ENCODE data around the gene FAM151A. TPM values are rescaled to one million over a fixed set of nuclear protein-coding genes. Genes with fewer than 3 reads are reported as not detected.
A peak's percentile ranks its signal among the peaks of the same experiment; 100 is the strongest.
"Not testable (repeated sequence)": the region's sequence is repeated elsewhere in the genome, so short reads cannot be mapped to it uniquely, and the experiment has no call there.

The FAM151A gene
- total RNA-seq, 1 donor from 2014 or later, result 78.9 TPM

DNA sequence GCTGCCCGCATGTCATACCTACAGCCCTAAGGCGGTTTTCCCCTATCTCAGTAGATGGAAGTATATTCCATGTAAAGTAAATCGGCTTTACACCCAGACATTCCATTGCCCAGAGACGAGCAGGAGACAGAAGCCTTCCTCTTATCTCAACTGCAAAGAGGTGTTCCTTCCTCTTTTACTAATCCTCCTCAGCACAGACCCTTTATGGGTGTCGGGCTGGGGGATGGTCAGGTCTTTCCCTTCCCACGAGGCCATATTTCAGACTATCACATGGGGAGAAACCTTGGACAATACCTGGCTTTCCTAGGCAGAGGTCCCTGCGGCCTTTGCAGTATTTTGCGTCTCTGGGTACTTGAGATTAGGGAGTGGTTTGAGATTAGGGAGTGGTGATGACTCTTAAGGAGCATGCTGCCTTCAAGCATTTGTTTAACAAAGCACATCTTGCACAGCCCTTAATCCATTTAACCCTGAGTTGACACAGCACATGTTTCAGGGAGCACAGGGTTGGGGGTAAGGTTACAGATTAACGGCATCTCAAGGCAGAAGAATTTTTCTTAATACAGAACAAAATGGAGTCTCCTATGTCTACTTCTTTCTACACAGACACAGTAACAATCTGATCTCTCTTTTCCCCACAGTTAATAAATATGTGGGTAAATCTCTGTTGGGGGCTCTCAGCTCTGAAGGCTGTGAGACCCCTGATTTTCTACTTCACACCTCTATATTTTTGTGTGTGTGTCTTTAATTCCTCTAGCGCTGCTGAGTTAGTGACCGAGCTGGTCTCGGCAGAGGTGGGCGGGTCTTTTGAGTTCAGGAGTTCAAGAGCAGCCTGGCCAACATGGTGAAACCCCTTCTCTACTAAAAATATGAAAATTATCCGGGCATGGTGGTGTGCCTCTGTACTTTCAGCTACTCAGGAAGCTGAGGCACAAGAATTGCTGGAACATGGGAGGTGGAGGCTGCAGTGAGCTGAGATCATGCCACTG, 13.4 kb upstream of the FAM151A start:
- DNase-seq (ENCODE audit: low spot score), result not testable (repeated sequence)
- peak; percentile 41 for ATAC-seq

DNA sequence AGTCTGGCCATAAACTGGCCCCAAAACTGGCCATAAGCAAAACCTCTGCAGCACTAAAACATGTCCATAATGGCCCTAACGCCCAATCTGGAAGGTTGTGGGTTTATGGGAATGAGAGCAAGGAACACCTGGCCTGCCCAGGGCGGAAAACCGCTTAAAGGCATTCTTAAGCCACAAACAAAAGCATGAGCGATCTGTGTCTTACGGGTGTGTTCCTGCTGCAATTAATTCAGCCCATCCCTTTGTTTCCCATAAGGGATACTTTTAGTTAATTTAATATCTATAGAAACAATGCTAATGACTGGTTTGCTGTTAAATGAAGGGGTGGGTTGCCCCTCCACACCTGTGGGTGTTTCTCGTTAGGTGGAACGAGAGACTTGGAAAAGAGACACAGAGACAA, 12.5 kb upstream of the FAM151A start:
- not testable (repeated sequence) for ATAC-seq; DNase-seq (ENCODE audit: low spot score)

DNA sequence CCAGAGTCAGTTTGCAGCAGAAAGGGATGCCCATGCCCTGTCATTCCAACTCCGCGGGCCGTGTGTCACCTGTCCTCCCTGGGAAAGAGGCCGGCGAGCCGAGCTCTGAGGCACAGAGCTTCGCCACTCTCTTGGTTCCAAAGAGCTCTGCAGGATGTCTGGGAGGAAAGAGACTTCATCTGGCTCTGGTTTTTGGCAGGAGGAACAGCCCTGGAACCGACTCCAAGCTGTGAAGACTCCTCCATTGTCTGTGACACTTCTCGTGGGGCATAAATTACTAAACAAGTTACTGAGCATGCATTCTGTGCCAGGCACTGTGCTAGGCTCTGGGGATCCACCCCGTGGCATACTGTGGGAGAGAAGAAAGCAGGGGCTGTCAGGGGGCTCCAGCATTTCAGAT, 3.9 kb upstream of the FAM151A start:
- no peak for DNase-seq (ENCODE audit: low spot score)
- no peak for ATAC-seq

DNA sequence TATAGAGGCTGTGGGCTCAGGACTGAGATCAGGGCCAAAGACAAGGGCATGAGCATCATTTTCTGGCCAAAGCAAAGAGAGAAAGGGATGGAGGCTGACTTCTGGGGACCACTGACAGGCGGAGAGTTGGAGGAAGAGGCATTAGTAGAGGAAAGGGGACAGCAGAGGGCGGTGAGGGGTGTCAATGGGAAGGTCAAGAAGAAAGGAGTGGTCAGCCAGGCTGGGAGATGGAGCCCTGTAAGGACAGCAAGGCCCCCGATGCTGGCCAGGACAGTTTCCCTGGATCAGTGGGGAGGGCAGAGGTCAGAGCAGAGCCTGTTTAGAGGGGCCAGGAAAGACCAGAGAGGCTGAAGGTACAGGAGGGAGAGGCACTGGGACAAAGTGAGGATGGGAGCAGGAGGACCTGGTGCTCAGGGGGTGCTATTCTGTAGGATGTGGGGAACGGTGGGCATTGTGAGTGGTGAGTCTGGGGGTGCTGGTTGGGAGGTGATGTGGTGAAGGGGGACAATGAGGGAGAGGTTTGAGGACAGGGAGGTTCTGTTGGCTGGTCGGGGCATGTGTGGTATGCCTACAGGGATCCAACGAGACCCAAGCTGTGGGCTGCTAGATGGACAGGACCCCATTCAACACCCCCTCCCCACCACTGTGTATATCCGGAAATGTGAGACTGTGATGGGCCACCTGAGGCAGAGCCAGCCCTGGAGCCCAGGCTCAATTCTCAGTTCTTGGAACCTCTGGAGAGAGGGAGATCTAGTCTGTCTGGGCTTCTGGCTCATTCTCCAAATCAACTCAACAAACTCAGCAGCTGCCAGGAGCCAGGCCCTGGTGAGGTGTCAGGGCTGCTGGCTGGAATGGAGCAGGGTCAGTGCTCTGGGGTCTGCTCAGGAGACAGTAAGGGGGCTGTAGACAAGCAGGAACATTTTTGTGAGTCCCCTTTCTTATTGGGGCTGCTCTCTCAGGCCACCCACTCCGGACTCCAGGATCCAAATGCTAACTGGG, 1.4 kb upstream of the FAM151A start:
- DNase-seq (ENCODE audit: low spot score), result no peak

DNA sequence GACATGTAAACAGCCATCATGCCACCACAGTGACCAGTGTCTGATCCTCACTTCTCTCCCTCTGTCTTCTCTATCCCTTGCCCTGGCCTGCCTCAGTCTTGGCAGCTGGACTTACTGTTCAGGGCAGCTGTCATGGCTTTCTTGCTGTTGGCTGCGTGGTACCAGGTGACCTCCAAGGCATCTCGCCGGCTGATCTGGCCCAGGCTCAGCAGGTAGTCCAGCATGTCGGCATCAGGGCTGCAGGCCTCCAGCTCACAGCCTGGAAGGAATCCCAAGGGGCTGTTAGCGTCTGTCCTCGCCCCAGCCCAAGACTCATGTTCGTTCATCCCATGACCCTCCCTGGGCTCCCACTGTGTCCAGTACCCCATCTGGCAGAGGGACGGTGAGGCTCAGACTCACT, 3.6 kb downstream of the FAM151A start:
- no peak for DNase-seq (ENCODE audit: low spot score)
- peak; percentile 8 for ATAC-seq

More for the DNA sequence above, 1.4 kb upstream of the FAM151A start:
- no peak for ATAC-seq

DNA sequence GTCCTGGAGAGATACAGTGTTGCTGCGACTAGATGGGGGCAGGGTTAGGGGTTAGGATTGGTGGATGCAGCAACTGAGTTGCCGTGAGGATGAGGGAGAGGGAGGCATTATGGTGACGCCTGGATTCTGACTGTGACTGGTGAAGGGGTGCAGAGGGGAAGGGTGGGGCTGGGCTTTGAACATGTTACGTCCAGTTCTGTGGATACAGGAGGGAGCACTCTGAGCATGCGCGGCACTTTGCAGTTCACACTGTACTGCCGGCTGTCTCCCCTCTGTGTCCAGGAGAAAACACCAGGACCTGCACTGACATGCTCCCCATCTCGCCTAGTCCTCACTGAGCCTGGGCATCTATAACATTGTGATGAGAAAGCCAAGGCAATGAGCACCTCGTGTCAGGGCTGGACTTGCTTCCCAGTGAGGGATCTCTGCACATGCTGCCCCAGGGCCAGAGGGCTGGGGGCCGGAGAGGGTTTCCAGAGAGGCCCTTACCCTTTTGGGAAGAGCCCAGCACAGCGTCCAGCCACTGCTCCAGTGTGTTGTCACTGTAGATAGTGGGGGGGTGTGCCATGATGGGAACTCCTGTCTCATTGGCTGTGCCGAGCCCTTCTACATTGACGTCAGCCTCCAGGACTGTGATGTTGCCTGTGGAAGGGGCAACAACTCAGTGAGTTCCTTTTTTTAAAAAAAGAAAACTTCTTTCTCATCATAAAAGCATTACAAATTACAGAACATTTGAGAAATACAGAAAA, 7.6 kb downstream of the FAM151A start:
- DNase-seq (ENCODE audit: low spot score) (no peak), ATAC-seq (peak; percentile 11)

DNA sequence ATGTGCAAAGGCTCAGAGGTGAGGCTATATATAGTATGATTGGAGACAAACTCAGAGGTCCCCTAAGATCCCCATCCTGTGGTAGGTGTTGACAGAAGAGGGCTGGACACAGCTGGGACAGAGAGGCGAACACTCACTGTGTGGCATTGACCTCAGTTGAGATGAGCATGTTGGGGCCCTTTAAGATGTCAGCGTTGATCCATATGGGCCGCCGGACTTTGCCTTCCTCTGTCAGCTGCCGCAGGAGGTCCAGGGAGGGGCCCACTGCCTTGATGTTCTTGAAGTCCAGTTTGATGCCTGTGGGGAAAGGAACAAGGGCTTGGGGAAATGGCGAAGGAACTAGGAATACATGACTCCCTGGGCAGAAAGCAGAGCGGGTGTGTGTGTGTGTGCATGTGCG, 8.8 kb downstream of the FAM151A start:
- DNase-seq (ENCODE audit: low spot score) (no peak), ATAC-seq (no peak)

DNA sequence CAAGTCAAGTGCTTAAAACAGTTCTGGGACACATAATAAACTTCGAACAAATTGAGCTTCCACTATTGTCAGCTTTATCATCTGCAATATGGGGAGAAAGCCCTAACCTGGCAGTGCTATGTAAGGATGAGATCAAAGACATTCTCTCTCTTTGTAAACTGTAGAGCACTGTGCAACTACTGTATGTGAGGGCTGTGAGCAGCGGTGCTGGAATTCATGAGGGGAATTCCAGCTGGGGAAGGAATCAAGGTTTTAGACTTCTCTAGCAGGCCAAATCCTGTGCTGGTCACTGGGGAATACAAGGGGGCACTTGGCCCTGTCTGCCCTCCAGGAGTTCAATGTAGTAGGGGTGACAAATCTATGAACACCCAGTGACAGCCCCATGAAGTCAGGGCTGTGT, 9.3 kb downstream of the FAM151A start:
- DNase-seq (ENCODE audit: low spot score) (no peak), ATAC-seq (no peak)

GRCh38 chr1:54611621-54612020, 11.7 kb downstream of the FAM151A start:
- DNase-seq (ENCODE audit: low spot score) (no peak), ATAC-seq (no peak)

GRCh38 chr1:54610601-54611580, 12.4 kb downstream of the FAM151A start:
- ATAC-seq, result no peak
- DNase-seq (ENCODE audit: low spot score), result no peak

- no peak for DNase-seq (ENCODE audit: low spot score)
- ATAC-seq, result no peak
Observed at GRCh38 chr1:54610048-54610447, 13.3 kb downstream of the FAM151A start.

DNA sequence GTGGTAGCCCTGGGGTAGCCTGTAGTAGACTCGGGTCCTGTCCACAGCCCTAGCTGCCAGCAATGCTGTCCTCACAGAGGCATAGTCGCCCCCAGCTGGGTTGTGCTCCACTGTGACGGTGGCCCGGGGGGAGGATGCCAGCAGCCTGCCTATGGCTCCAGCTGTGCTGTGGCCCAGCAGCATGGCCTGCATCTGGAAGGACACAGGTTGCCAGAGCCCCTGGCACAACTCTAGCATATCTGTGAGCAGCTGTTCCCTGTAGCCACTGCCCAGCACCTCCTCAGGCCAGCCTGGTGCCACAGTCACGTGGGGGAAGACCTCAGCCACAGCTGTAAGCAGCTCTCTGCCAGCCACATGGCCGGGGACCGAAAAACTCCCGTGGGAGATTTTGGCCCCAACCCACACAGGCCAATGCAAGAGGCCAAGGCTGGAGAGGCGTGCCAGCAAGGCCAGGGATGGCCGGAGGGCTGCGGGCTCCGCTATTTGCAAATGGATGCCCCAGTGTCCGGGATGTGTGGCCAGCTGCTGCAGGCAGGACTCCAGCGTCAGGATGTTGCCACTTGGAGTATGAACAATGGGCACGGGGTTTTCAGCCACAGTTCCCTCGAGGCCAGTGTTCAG, 13.9 kb downstream of the FAM151A start:
- DNase-seq (ENCODE audit: low spot score), result no peak
- peak; percentile 64 for ATAC-seq

GRCh38 chr1:54608566-54609230, 14.6 kb downstream of the FAM151A start:
- DNase-seq (ENCODE audit: low spot score), result no peak
- no peak for ATAC-seq

- no peak for ATAC-seq
- DNase-seq (ENCODE audit: low spot score), result no peak
Observed at GRCh38 chr1:54607821-54608565, 15.3 kb downstream of the FAM151A start.

- no peak for DNase-seq (ENCODE audit: low spot score)
- no peak for ATAC-seq
Observed at GRCh38 chr1:54606990-54607325, 16.4 kb downstream of the FAM151A start.

DNA sequence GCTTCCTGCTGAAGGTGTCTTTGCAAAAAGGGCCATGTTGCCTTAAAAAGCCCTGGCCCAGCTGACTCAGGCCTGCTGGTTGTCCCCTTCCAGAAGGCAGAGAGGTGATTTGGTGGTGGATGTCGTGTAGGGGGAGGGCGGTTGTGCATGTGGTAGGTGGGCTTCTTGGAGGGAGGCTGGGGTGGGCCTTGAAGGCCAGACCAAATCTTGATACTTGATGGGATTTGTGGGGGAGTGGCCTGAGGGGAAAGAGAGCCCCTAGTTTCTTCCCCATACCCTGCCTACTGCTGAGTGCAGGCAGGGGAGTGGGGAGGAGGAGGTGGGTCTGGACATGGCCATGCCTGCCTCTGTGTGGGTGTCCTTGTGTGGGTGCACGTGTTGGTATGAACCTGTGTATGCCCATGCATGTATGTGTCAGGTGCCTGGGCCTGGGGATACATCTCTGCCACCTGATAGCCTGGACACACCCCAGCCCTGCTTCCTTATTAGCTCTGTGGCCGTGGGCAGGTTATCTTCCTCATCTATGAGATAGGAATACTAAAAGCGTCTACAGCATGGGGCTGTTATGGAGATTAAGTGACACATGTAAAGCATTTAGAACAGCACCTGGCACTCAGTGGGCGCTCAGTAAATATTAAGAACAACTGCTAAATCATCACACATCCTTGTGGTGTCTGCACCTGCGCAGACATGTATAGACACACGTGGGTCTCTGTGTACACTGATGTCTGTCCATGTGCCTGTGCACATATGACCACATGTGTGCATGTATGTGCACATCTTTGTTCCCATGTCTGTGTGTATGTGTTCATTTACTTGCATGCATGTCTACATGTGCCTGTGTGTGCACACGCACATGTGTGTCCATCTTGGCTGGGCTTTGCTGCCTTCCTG, 17.0 kb downstream of the FAM151A start:
- DNase-seq (ENCODE audit: low spot score) (no peak), ATAC-seq (no peak)

All from left lobe of liver (tissue), 2 donors.